Inferior parietal cortex (tissue), 1 donor: ENCODE data around the gene DNAH2.
"Not testable (repeated sequence)": the region's sequence is repeated elsewhere in the genome, so short reads cannot be mapped to it uniquely, and the experiment has no call there.

Experiments used
- DNase-seq: peaks from one replicate; pipeline ENCODE4 v3.0.0-alpha.2; 2016; ENCODE audit errors: extremely low spot score

DNAH2 gene

GRCh38 chr17:7774055-7774521, 56.5 kb downstream of the DNAH2 start:
- DNase-seq, result no peak

GRCh38 chr17:7775051-7775450, 57.5 kb downstream of the DNAH2 start:
- no peak for DNase-seq

- no peak for DNase-seq
These were observed 59.5 kb downstream of the DNAH2 start for GRCh38 chr17:7777017-7777416.

DNA sequence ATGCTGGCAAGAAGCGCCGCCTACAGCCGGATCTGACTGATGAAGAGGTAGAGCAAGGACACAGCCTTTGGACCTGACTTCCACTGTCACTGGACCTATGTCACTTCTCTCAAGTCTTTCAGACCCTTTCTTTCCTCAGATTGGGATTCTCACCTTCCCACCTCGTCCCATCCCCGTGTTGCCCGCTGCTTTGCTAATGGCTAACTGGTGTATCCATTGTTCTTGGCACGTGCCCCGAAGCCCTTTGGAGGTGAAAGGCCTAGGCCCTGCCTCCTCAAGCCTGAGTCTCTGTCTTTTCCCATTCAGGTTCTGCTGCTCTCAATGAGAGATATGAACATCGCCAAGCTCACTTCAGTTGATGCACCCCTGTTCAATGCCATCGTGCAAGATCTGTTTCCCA, 63.2 kb downstream of the DNAH2 start:
- DNase-seq, result no peak

DNA sequence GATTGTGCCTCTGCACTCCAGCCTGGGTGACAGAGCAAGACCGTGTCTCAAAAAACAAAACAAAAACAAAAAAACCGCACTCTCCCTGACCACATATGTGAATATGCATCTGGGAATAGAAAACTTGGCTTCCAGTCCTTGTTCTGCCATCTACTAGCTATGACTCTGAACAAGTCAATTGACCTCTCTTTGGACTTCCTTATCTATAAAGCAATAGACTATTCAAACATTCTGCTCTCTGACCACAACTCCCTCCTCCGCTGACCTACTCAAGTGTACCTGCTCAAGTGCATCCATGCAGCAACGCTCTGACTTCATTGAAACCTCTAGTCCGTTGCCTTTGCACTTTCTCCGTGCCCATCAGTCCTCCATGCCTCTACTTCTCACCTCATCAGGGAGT, 63.9 kb downstream of the DNAH2 start:
- no peak for DNase-seq

DNA sequence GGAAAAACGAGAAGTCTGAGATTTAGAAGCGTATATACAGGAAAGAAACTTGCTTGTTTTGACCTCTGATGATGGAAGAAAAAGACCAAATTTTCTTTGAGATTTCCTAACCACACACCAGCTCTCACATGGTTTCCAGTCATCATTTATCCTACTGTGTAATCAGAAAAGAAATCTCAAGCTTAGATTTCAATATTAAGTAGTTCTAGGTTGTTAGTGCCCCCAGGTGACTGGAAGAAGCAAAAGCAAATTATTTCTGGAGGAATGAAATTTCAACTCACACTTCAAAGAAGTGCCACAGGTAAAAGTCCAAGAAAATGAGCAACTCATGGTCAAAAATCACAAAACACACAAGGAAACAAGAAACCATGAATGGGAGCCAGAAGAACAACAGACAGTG, 64.7 kb downstream of the DNAH2 start:
- DNase-seq, result no peak

- DNase-seq, result no peak
These were observed 69.3 kb downstream of the DNAH2 start for GRCh38 chr17:7786866-7787265.

DNA sequence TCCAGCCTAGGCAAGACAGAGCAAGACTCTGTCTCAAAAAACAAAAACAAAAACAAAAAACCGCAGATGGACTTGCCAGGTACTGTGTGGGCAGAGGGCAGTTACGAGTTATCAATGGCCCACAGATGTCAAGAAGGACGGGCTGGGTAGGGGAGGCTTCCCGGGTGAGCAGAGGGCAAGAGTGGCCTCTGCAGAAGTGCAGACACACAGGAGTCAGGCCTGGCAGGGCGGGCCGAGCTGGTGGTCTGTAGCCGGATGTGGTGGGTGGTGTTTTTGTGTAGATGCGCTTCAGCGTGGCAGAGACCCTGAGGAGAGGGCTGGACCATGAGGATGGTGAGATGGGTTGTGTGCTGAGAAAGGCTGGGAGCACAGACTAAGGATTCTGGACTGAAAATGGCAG, 71.6 kb downstream of the DNAH2 start:
- no peak for DNase-seq

DNA sequence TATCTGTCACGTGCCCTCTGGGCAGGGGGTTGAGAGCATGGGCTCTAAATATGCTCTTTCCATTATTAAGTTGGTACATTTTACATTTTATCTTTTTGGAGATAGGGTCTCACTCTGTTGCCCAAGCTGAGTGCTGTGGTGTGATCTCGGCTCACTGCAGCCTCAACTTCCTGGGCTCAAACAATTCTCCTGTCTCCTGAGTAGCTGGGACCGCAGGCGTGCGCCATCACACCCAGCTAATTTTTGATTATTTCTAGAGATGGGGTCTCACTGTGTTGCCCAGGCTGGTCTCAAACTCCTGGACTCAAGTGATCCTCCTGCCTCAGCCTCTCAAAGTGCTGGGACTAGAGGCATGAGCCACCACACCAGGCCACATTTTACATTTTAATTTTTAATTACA, 72.6 kb downstream of the DNAH2 start:
- no peak for DNase-seq

DNA sequence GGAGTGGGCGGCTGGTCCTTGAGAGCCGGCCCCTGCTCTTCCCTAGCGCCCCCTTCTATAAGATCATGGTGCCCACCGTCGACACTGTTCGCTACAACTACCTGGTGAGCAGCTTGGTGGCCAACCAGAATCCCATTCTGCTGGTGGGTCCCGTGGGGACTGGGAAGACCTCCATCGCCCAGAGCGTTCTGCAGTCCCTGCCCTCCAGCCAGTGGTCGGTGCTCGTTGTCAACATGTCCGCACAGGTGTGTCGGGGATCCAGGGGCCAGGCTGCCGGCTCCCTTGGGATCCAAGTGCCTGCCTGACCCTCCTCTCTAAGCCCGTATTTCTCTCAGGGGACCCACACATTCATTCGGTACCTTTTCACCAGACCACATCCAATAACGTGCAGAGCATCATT, 75.1 kb downstream of the DNAH2 start:
- DNase-seq, result no peak

- DNase-seq, result no peak
These were observed 76.6 kb downstream of the DNAH2 start for GRCh38 chr17:7794075-7794663.

- no peak for DNase-seq
These were observed 80.4 kb downstream of the DNAH2 start for GRCh38 chr17:7797976-7798375.

DNA sequence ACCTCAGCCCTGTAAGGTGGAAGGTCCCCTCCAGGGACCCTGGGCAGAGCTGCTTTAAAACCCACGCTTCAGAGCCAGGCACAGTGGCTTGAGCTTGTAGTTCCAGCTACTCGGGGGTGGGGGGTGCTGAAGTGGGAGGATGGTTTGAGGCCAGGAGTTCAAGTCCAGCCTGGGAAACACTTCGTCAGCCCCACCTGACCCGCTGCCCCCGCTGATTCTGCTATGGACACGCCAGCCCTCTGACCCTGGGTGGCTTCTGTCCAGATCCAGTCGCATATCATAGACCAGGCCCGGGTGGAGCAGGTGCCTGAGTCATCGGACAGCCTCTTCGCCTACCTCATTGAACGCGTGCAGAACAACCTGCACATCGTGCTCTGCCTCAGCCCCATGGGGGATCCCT, 81.3 kb downstream of the DNAH2 start:
- no peak for DNase-seq

GRCh38 chr17:7803981-7804380, 86.4 kb downstream of the DNAH2 start:
- no peak for DNase-seq

GRCh38 chr17:7806587-7806986, 89.0 kb downstream of the DNAH2 start:
- no peak for DNase-seq

DNA sequence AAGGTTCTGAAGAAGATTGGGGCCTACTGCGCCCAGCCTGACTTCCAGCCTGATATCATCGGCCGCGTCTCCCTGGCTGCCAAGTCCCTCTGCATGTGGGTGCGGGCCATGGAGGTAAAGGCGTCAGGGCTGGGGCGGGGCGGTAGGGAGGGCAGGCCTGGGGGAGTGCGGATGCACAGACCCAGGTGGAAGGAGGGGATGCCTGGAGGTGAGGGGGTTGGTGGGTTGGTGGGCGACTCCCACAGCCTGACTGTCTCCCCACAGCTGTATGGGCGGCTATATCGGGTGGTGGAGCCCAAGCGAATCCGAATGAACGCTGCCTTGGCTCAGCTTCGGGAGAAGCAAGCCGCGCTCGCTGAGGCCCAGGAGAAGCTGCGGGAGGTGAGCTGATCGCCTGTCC, 89.7 kb downstream of the DNAH2 start:
- DNase-seq, result no peak

GRCh38 chr17:7809086-7809790, 91.7 kb downstream of the DNAH2 start:
- DNase-seq, result no peak

DNA sequence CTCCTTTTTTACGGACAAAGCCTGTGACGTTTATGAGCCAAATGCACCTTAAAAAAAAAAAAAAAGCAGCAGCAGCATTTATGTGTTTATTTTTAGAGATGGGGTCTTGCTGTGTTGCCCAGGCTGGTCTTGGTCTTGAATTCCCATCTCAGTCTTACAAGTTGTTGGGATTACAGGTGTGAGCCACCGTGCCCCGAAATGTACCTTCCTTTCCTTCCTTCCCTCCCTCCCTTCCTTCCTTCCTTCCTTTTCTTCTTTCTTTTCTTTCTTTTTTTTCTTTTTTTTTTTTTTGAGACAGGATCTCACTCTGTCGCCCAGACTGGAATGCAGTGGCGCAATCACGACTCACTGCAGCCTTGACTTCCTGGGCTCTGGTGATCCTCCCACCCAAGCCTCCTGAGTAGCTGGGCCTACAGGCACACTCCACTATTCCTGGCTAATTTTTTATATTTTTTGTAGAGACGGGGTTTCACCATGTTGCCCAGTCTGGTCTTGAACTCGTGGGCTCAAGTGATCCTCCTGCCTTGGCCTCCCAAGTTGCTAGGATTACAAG, 92.3 kb downstream of the DNAH2 start:
- DNase-seq, result not testable (repeated sequence)

- no peak for DNase-seq
These were observed 93.7 kb downstream of the DNAH2 start for GRCh38 chr17:7811251-7811650.

- no peak for DNase-seq
These were observed 97.4 kb downstream of the DNAH2 start for GRCh38 chr17:7814969-7815368.

GRCh38 chr17:7816926-7817642, 99.5 kb downstream of the DNAH2 start:
- DNase-seq, result no peak

DNA sequence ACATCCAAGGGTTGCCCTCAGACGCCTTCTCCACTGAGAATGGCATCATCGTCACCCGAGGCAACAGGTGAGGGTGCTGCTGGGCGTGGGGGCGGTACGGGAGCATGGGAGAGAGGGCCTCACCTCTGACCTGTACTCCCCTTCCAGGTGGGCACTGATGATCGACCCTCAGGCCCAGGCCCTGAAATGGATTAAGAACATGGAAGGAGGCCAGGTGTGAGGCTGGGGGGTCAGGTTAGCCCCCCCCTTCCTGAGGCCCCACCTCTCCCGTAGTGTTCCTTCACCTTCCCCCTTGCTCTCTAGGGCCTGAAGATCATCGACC, 100.1 kb downstream of the DNAH2 start:
- DNase-seq, result no peak

- DNase-seq, result no peak
These were observed 100.5 kb downstream of the DNAH2 start for GRCh38 chr17:7818026-7818425.
